Thyroid gland (tissue), 4 donors: Measurements from ENCODE around the gene LEUTX.

Source experiments
- POLR2A ChIP-seq, 2 donors: fragments of 450-650 bp; IDR thresholded peaks; one replicate each; pipeline ENCODE4 v1.6.1; 2017; ENCODE audit warnings: antibody characterized with exemption in 2 of 2, mild to moderate bottlenecking in 2 of 2, moderate library complexity in 1 of 2
- TF ChIP-seq, protein P1 (sequence below), 6 experiments: fragments of 200-600 bp in 3 of 6; fragments of 450-650 bp in 3 of 6; sonication (generic) in 3 of 6; IDR thresholded peaks; one replicate each; pipeline ENCODE4 v1.5.1; 2016 to 2019; ENCODE audit warnings: antibody characterized with exemption in 6 of 6, mild to moderate bottlenecking in 2 of 6, inconsistent platforms in 1 of 6, moderate library complexity in 1 of 6

GRCh38 chr19:39818626-39819097 is 40.0 kb downstream of the LEUTX start:
- TF ChIP-seq POLR2A (IDR thresholded peaks at IDR 0.05) = no peak
- TF ChIP-seq, protein P1, sequence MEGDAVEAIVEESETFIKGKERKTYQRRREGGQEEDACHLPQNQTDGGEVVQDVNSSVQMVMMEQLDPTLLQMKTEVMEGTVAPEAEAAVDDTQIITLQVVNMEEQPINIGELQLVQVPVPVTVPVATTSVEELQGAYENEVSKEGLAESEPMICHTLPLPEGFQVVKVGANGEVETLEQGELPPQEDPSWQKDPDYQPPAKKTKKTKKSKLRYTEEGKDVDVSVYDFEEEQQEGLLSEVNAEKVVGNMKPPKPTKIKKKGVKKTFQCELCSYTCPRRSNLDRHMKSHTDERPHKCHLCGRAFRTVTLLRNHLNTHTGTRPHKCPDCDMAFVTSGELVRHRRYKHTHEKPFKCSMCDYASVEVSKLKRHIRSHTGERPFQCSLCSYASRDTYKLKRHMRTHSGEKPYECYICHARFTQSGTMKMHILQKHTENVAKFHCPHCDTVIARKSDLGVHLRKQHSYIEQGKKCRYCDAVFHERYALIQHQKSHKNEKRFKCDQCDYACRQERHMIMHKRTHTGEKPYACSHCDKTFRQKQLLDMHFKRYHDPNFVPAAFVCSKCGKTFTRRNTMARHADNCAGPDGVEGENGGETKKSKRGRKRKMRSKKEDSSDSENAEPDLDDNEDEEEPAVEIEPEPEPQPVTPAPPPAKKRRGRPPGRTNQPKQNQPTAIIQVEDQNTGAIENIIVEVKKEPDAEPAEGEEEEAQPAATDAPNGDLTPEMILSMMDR (IDR thresholded peaks at IDR 0.05) = no peak
